Neutrophil (primary cell): ENCODE measurements around the gene ABCA7.
"Not testable (repeated sequence)": the region's sequence is repeated elsewhere in the genome, so short reads cannot be mapped to it uniquely, and the experiment has no call there.

Experiments used
- H3K27ac ChIP-seq: fragments of 200-600 bp; sonication (generic); 2 replicates; pipeline ENCODE4 v1.5.1; 2016; ENCODE audit warnings: mild to moderate bottlenecking, moderate library complexity
- H3K27me3 ChIP-seq: fragments of 200-600 bp; sonication (generic); 2 replicates; pipeline ENCODE4 v1.6.0; 2016; ENCODE audit warnings: mild to moderate bottlenecking
- H3K36me3 ChIP-seq: fragments of 200-600 bp; sonication (generic); 2 replicates; pipeline ENCODE4 v1.5.1; 2017
- H3K4me1 ChIP-seq, 2 experiments: fragments of 200-600 bp in 1 of 2; sonication (generic) in 1 of 2; 1 replicate in 1 of 2; 2 replicates in 1 of 2; pipeline versions ENCODE4 v1.5.1 to v1.6.1; 2013 to 2016; ENCODE audit warnings: low read depth in 1 of 2, low read length in 1 of 2, mild to moderate bottlenecking in 1 of 2, moderate library complexity in 1 of 2; ENCODE audit not compliant: control insufficient read depth in 1 of 2, insufficient read depth in 1 of 2
- H3K4me3 ChIP-seq, 2 experiments: fragments of 200-600 bp in 1 of 2; sonication (generic) in 1 of 2; 1 replicate in 1 of 2; 2 replicates in 1 of 2; pipeline ENCODE4 v1.5.1; 2013 to 2016; ENCODE audit warnings: low read depth in 1 of 2, low read length in 1 of 2, mild to moderate bottlenecking in 1 of 2, moderate library complexity in 1 of 2
- H3K9me3 ChIP-seq: fragments of 200-600 bp; sonication (generic); 2 replicates; pipeline ENCODE4 v1.5.1; 2016
- CTCF ChIP-seq: fragments of 200-600 bp; sonication (generic); IDR thresholded peaks from 2 replicates; pipeline ENCODE4 v1.5.1; 2016; ENCODE audit warnings: antibody characterized with exemption

Gene ABCA7

GRCh38 chr19:1111641-1112267, 71.8 kb downstream of the ABCA7 start:
- Histone ChIP-seq H3K9me3 (no peaks in the 10 kb centered on the region), H3K36me3 (peaks cover 100% of the 10 kb centered on the region), H3K4me1 (peaks cover 13 to 17% of the 10 kb centered on the region in 2 experiments), H3K27ac (no peak overlapping the region), H3K4me3 (no peak overlapping the region), H3K27me3 (no peaks in the 10 kb centered on the region)
- no peak for TF ChIP-seq CTCF

- H3K36me3 ChIP-seq: peaks cover 100% of the 10 kb centered on the region
- no peak overlapping the region for H3K27ac ChIP-seq
- peaks cover 8 to 10% of the 10 kb centered on the region in 2 experiments for H3K4me1 ChIP-seq
- H3K9me3 ChIP-seq: no peaks in the 10 kb centered on the region
- no peak for TF ChIP-seq CTCF
- no peak overlapping the region for H3K4me3 ChIP-seq
- no peaks in the 10 kb centered on the region for H3K27me3 ChIP-seq
These were observed 72.5 kb downstream of the ABCA7 start for GRCh38 chr19:1112268-1113029.

GRCh38 chr19:1113030-1113985, 73.4 kb downstream of the ABCA7 start:
- Histone ChIP-seq H3K4me1 (peaks cover 8 to 10% of the 10 kb centered on the region in 2 experiments), H3K4me3 (no peak overlapping the region), H3K36me3 (peaks cover 100% of the 10 kb centered on the region), H3K27me3 (no peaks in the 10 kb centered on the region), H3K27ac (peak overlapping the region; percentile 48), H3K9me3 (no peaks in the 10 kb centered on the region)
- TF ChIP-seq CTCF: peak; percentile 75

GRCh38 chr19:1113986-1114483, 74.1 kb downstream of the ABCA7 start:
- Histone ChIP-seq H3K4me1 (peaks cover 8 to 10% of the 10 kb centered on the region in 2 experiments), H3K4me3 (no peak overlapping the region), H3K27me3 (no peaks in the 10 kb centered on the region), H3K27ac (peak overlapping the region; percentile 48), H3K9me3 (no peaks in the 10 kb centered on the region), H3K36me3 (peaks cover 100% of the 10 kb centered on the region)
- TF ChIP-seq CTCF: no peak

- not testable (repeated sequence) for H3K27ac ChIP-seq, H3K27me3 ChIP-seq, H3K4me3 ChIP-seq, H3K9me3 ChIP-seq, H3K4me1 ChIP-seq
- H3K36me3 ChIP-seq: peaks cover 100% of the 10 kb centered on the region
These were observed 74.8 kb downstream of the ABCA7 start for GRCh38 chr19:1114728-1115127.
